Occipital lobe (tissue), 2 donors: ENCODE results near the gene PTPRG. TPM values are rescaled to one million over a fixed set of nuclear protein-coding genes. Genes with fewer than 3 reads are reported as not detected.
A peak's percentile ranks its signal among the peaks of the same experiment; 100 is the strongest.

Source experiments
- DNase-seq: peaks from one replicate; lab custom pipeline; 2025; lab: John Stamatoyannopoulos, UW
- total RNA-seq: library from RNA; depleted of rRNA; stranded (reverse); fragments of >200 nt; gene quantifications from one replicate; pipeline ENCODE4 v1.2.3, GENCODE V29; 2014

Gene PTPRG
- total RNA-seq, 1 donor from 2014 or later: 81.4 TPM

DNA sequence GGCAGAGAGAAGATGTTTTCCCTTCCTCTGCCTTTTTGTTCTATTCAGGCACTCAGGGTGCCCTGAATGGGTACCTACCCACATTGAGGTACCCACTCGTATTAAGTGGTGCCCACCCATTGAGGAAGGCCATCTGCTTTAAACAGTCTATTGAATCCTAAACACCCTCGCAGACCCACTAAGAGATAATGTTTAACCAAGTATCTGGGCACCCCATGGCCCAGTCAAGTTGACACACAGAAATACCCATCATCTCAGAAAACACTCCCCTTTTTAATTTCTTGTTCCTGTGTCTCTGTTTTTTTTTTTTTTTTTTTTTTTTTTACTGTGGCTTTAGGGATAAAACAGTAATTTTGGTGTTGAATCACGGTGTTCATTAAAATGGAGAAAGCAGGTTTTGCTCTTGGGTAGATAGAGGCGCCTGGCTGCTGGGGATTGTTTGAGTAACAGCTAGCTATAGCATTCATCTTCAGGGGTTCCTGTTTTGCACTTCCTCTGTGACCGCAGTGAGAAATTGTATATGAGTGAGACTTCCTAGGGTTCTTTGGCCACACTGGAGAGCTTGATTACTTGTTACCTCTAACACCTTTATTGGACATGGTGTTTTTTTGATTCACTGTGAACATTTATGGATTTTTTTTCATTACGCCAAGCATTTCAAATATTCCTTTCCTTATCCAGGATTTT, 259.1 kb downstream of the PTPRG start:
- DNase-seq: no peak

DNA sequence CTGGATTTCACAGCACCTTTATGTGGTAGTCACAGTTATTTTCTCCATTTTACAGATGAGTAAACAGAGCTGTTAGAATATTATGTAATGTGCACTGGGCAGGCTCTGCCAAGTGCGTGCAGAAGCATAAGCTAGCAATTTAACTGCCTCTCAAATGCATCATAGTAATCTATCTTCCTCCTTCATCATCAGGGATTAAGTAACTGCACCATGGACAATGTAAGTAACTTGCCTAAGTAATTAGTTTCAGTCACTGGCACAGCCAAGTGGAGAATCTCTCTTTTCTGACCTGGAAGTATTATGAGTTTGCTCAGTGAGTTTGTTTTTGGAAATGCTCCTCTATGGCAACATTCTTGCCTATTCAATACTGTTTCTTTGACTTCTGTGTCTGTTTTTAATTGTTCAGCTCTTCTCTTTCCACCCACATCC, 260.5 kb downstream of the PTPRG start:
- no peak for DNase-seq

DNA sequence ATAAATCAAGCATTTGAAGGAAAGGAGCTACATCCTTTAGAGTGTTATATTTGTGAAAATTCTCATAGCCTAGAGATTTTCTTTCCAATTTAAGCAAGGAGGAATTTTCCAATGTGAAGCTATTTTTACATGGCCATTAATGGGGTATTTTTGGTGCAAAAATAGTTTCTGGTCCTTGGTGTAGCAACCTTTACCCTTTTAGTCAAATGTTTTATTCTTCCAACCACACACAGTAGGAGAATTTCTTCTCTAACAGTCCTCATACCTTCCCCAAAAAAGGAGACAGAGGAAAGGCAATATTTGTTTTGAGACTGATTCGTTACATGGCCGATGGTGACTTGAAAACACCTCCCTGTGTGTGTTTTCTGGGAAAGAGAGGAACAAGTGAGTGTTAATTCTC, 261.2 kb downstream of the PTPRG start:
- no peak for DNase-seq

- no peak for DNase-seq
Observed at GRCh38 chr3:61824553-61825135, 263.3 kb downstream of the PTPRG start.

- no peak for DNase-seq
Observed at GRCh38 chr3:61826161-61826560, 264.8 kb downstream of the PTPRG start.

DNA sequence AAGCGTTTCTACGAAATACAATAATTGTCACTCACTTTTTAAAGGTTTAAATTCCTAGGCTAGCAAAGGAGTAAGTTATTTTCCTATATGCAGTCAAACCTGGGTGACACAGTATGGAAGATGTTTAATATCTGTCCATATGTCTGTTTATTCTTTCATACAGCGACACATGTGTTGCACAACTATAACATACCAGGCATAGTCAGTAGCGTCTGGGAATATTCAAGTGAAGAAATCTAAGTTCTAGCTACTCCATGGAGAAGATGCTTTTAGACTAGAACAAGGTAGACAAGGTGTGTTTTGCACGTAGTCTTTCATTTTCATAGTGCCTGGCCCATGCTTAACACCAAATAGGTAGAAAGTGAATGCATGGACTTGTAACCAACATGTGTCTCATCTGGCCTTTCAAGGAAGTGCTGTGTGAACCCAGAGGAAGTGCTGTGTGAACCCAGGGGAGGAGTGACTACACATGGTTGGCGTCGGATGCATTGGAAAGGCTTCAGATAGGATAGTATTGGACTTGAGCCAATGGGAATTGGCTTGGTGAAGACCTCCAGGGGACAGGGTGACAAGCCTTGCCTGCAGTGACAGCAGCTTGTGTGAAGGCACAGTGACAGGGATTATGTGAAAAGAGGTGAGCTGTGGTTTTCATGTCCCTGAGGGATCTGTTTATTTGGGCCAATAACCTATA, 267.0 kb downstream of the PTPRG start:
- DNase-seq: no peak

DNA sequence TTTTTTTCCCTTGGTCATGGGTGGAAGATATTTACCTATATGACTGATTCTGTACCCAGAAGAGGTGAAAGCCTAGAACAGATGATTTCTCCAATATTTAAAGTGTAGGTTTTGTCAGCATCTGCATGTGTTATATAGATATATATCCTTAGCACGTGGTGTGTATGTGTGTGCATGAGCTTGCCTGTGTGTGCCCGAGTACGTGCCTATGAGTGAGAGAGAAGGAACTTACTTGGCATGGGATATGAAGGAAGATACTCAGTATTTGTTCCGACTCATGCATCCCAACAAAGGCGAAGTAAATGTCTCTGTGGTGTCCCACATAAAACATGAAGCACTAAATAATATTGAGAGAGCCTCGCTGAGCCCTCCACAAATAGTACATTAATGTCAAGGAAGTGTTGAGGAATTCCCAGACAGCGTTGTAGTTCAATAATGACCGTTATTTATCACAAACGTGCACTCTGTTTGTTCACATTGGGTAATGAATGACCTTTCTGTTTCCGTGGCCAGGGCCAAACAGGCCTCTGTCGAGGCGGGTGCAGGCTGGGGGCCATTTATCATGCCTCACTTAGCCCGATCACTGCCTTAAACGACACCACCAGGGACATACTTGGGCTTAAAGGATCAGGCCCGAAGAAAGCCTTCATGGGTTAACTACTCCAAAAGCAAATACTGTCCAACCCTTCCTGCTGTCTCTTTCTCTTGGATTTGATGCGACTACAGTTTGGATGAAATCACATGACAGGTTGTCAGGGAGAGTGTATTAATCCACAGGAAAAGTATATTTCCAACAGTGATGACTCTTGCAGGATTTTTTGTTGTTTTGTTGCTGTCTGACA, 267.7 kb downstream of the PTPRG start:
- no peak for DNase-seq

DNA sequence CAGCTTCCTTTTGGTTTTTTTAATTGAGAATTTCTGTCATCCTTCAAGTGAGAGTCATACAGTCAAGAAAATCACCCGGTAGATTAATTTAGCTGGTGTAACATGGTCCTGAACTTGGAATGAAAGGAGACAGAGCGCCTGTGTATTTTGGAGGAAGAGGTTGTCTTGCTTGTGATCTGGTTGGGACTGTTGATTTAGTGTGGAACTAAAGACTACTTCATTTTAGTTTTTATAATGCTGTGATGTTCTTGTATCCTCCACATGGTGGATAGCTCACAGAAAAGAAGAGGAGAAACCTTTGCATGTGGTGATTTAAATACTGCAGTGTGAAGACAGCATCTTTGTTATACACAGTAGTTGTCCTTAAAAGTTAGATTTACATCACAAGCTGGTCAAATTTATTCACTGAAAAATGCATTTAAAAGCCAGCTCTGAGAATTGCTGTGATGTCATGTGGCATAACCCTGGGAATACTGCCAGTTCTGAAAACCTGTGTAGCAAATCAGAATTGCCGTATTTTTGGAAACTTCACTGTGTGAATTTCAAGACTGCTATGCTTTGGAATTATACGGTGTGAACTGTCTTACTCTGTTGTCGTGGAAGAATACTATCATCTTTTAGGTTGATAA, 268.5 kb downstream of the PTPRG start:
- no peak for DNase-seq

- DNase-seq: no peak
Observed at GRCh38 chr3:61831973-61832372, 270.6 kb downstream of the PTPRG start.

GRCh38 chr3:61832375-61833229, 271.2 kb downstream of the PTPRG start:
- no peak for DNase-seq

- DNase-seq: no peak
Observed at GRCh38 chr3:61839256-61839655, 277.9 kb downstream of the PTPRG start.

DNA sequence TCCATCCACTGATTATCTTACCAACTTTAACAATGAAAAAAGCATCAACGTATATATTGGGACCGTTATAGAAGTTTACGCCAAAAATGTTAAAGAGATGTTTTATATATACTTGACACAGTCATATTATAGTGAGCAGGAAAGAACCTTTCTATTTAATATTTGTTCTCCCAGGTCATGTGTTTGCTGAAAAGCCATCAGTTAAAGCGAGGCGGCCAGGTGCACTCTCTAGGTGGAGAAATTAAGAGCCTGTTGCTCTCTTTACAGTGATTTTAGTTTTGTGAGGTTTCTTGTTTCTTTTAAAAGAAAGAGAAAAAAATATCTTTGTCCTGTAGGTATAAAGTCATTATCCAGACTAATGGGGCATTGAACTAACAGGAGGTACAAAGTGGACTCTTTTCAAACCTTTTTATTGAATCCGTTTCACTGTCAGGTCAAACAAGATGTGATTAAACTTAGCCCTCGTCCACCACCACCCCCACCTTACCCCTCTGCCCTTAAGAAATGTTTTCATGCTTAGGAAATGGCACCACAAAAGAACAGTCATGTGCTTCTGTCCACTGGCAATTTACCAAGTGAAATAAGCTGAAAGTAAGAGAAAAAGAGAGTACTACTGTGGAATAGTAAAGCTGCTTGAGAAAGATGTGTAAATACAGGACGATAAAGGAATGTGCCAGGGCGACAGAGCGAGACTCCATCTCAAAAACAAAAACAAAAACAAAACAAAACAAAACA, 279.9 kb downstream of the PTPRG start:
- DNase-seq: no peak

GRCh38 chr3:61841988-61842387, 280.6 kb downstream of the PTPRG start:
- no peak for DNase-seq

DNA sequence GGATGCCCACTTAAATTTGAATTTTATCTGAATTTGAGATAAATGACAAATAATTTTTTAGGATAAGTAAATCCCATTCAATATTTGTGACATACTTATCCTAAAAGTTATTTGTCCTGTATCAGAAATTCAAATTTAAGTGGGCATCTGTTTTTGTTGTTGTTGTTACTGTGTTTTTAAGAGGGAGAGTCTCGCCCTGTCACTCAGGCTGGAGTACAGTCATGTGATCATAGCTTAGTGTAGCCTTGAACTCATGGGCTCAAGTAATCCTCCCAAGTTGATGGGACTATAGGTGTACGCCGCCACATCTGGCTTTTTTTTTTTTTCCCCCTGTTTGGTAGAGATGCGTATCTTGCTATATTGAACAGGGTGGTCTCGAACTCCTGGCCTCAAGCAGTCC, 283.0 kb downstream of the PTPRG start:
- no peak for DNase-seq

DNA sequence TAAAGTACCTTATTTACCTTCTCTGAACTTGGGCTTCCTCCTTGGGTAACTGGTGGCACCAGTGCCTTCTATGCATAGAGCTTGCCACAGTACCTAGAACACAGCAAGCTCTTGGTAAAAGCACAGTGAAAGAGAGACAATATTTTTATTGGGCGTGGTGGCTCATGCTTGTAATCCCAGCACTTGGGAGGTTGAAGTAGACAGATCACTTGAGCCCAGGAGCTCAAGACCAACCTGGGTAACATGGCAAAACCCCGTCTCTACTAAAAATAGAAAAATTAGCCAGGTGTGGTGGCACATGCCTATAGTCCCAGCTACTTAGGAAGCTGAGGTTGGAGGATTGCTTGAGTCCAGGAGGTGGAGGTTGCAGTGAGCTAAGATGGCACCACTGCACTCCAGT, 285.1 kb downstream of the PTPRG start:
- DNase-seq: no peak

DNA sequence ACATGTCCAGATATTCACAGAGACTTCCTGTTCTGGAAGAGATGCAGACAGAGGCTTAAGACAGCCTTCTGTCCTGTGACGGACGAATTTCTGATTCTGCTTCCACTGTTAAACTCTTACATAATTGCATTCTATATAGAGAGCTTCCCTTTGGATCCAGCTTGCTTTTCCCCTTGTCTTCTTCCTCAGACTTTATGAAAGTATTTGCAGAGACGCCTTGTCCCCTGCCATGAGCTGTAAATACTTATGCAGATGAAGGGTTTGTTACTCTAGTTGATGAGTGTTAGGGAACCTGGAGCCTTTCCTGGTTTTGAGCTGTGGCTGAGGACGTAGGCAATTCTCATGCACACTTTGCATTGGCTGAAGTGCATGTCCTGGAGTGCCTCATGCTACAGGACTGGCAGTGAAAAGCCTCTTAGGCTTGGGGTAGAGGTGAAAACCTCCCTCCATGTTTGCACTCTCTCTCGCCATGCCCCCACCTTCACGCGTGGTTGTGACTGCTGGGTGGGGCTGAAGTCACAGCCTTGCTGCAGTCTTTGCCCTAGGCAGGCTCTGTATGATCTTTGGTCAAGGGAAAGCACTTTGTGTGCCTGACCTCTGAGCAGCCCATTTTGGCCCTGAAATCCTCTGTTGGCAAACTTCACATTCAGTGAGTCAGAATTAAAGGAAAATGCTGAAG, 286.6 kb downstream of the PTPRG start:
- peak; percentile 48 for DNase-seq

GRCh38 chr3:61848885-61849284, 287.5 kb downstream of the PTPRG start:
- DNase-seq: no peak

- no peak for DNase-seq
Observed at GRCh38 chr3:61853912-61854311, 292.5 kb downstream of the PTPRG start.

DNA sequence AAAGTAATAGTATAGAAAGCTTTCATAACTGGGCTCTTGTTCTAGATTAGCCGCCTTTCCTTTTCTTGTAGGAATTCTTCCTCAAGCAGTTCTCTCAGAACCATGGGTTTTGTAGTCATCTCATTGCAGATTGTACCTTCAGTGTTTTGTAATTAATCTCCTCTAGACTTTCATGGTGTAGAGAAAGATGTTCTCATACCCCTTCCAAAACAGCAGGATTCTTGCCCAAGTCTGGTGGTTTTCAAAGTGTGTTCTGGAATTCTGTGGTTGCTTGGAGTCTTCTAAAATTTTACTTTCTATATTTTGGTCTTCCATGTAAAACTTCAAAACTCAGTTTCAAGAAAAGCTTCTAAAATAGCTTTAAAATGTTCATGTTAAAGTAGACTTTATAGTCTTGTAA, 293.8 kb downstream of the PTPRG start:
- no peak for DNase-seq
